Measurements from ENCODE around the gene FUT4. TPM values are rescaled to one million over a fixed set of nuclear protein-coding genes. Genes with fewer than 3 reads are reported as not detected.

Gene FUT4
- total and polyA plus RNA-seq, 12 donors = 0.51 to 3.4 (median 1.5) TPM

DNA sequence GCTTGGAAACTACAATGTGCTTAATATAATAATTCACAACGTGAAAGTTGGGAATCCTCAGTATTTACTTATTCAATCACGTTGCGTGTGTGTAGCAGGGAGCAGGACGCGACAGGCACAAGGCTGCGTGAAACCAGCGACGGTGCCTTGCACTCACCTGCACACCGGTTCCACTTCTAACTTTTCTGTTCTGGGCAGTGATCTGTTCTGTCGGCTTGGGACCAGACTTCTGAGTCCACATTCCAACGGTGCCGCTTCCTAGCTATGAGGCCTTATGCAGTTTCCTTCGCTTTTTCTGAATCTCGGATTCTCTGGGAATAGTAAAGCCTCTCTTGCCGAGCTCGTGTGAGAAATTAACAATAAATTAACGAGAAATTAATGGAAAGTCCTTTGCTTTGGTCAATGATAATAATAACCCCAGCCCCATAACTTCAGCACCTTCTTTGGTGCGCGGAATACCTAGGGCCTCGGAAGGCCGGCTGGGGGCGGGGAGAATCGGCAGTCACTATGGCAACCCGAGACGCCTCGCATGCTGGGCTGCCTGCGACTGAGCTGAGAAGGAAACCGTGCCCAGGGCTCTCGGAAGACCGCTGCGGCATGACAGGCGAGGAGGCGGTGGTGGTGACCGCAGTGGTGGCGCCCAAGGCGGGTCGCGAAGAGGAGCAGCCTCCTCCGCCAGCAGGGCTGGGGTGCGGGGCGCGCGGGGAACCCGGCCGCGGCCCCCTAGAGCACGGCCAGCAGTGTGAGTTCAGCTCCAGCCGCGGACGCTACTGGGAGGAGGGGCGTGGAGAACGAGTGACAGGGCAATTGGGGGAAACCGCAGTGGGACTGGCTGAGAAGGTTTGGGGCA lies 31.6 kb upstream of the FUT4 start, which contains the start of gene C11orf97:
Gene C11orf97 (plus strand): TSS at position 530 of the 850 bp plus-strand sequence. CDS start 68 bp downstream, at position 598.
- ATAC-seq (peak; percentile 70 to 87 (median 76)), DNase-seq (peak; percentile 45 to 61)
- H3K9me3 ChIP-seq = no peaks in the 10 kb centered on the region
- H3K4me3 ChIP-seq = peak within 1 kb of the TSS; percentile 18 to 66 (median 57)
- H3K36me3 ChIP-seq = no peaks in the 10 kb centered on the region
- no peak within 1 kb of the TSS for H3K27ac ChIP-seq
- H3K4me1 ChIP-seq = peaks cover 0 to 13% (median 5%) of the 10 kb centered on the region in 9 donors
- TF ChIP-seq, protein P1, sequence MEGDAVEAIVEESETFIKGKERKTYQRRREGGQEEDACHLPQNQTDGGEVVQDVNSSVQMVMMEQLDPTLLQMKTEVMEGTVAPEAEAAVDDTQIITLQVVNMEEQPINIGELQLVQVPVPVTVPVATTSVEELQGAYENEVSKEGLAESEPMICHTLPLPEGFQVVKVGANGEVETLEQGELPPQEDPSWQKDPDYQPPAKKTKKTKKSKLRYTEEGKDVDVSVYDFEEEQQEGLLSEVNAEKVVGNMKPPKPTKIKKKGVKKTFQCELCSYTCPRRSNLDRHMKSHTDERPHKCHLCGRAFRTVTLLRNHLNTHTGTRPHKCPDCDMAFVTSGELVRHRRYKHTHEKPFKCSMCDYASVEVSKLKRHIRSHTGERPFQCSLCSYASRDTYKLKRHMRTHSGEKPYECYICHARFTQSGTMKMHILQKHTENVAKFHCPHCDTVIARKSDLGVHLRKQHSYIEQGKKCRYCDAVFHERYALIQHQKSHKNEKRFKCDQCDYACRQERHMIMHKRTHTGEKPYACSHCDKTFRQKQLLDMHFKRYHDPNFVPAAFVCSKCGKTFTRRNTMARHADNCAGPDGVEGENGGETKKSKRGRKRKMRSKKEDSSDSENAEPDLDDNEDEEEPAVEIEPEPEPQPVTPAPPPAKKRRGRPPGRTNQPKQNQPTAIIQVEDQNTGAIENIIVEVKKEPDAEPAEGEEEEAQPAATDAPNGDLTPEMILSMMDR (IDR thresholded peaks at IDR 0.05) = no peak
- intact Hi-C loops (cut with DNase I) = no loop called here
- H3K27me3 ChIP-seq = peaks cover 0 to 15% (median 6%) of the 10 kb centered on the region in 7 donors
- WGBS, 2 donors = 15 to 17% methylated on average over 53 of the region's 53 CpGs

DNA sequence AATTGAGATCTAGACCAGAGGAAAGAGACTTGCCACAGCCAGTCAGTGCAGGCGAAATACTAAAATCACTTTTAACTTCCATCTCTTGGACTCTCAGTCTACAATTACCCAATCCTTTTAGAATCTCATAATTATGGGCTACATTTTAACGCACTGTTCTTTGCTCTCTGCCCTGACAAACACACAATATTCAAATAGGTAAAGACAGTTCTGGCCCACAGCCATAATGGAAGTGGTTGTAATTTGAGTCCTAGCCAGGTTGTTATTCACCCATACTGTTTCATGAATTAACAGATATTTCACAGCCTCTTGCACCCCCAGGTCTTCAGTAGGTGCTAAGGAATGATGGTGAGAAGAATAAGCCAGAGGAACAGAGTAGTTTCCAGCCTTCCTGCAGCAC lies 30.6 kb upstream of the FUT4 start:
- H3K27me3 ChIP-seq = peaks cover 0 to 15% (median 6%) of the 10 kb centered on the region in 7 donors
- H3K27ac ChIP-seq = no peak overlapping the region
- ATAC-seq (no peak), DNase-seq (no peak)
- no peaks in the 10 kb centered on the region for H3K36me3 ChIP-seq
- WGBS, 2 donors = 72 to 84% methylated on average over 2 of the region's 2 CpGs
- intact Hi-C loops (cut with DNase I) = no loop called here
- no peak overlapping the region for H3K4me3 ChIP-seq
- peaks cover 0 to 13% (median 5%) of the 10 kb centered on the region in 9 donors for H3K4me1 ChIP-seq
- TF ChIP-seq, protein P1 (IDR thresholded peaks at IDR 0.05) = no peak
- H3K9me3 ChIP-seq = no peaks in the 10 kb centered on the region

DNA sequence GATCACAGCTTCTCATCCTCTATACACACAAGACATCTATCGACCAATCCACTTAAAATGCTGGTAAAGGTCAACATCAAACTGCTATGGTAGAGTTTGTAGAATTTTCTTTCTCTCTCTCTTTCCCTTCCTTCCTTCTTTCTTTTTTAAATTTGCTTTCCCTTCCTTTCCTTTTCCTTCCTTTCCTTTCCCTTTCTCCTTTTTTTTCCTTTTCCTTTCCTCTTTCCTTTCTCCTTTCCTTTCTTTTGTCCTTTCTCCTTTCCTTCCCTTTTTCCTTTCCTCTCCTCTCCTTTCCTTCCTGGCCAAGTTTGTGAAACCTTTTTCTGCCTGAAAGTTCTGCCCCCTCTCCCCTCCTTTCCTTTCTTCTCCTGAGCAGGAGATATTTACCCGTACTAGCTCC lies 28.3 kb upstream of the FUT4 start:
- ATAC-seq (no peak), DNase-seq (no peak)
- no peaks in the 10 kb centered on the region for H3K36me3 ChIP-seq
- TF ChIP-seq, protein P1 (IDR thresholded peaks at IDR 0.05) = no peak
- intact Hi-C loops (cut with DNase I) = loop anchor here in 2 of 10 donors (5.0 kb wide), 2 partner anchors 47 to 87 kb away; no protein-coding TSS in a partner anchor
- peaks cover 0 to 15% (median 6%) of the 10 kb centered on the region in 7 donors for H3K27me3 ChIP-seq
- H3K4me3 ChIP-seq = no peak overlapping the region
- 70 to 78% methylated on average over 2 of the region's 2 CpGs for WGBS, 2 donors
- peaks cover 0 to 18% (median 5%) of the 10 kb centered on the region in 9 donors for H3K4me1 ChIP-seq
- H3K27ac ChIP-seq = no peak overlapping the region
- no peaks in the 10 kb centered on the region for H3K9me3 ChIP-seq

DNA sequence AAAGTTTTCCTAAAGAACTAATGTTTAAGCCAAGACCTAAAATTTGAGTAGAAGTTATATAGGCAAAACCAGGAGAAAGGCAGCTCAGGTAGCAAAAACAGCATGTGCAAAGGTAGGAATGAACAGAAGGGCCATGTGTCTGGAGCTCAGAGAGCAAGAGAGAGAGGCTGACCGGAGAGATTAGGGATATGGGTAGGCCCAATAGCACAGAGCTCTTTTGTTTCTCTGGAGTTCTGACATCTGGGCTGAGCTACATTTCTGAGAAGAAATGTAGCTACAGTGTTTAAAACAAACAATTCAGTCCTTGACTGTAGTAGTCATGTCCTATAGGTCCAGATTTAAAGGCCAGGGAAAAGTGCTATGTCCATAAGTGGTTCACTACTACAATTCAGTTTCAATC lies 27.0 kb upstream of the FUT4 start:
- TF ChIP-seq, protein P1 (IDR thresholded peaks at IDR 0.05) = no peak
- intact Hi-C loops (cut with DNase I) = loop anchor here in 2 of 10 donors (5.0 kb wide), 2 partner anchors 46 to 86 kb away; no protein-coding TSS in a partner anchor
- Histone ChIP-seq H3K9me3 (no peaks in the 10 kb centered on the region), H3K27ac (no peak overlapping the region), H3K36me3 (no peaks in the 10 kb centered on the region), H3K4me1 (peaks cover 0 to 17% (median 5%) of the 10 kb centered on the region in 9 donors), H3K4me3 (no peak overlapping the region), H3K27me3 (peaks cover 0 to 9% (median 4%) of the 10 kb centered on the region in 7 donors)
- ATAC-seq (no peak), DNase-seq (no peak)
- 42 to 43% methylated on average over 1 of the region's 1 CpG for WGBS, 2 donors

All from heart right ventricle (tissue), 16 donors.